Osteoblast (primary cell): ENCODE data around the gene CHRNA4. TPM values are rescaled to one million over a fixed set of nuclear protein-coding genes. Genes with fewer than 3 reads are reported as not detected.

Experiments
- DNase-seq: peaks from one replicate; pipeline ENCODE4 v3.0.0; 2011; ENCODE audit warnings: low spot score, mixed read lengths; ENCODE audit not compliant: insufficient read length; ENCODE audit errors: missing footprints
- H2AFZ ChIP-seq: 2 replicates; pipeline ENCODE4 v1.6.0; 2011; ENCODE audit warnings: mild to moderate bottlenecking, low read length
- H3K27ac ChIP-seq: 2 replicates; pipeline ENCODE4 v1.5.1; 2011; ENCODE audit warnings: mild to moderate bottlenecking, low read depth, low read length, moderate library complexity
- H3K27me3 ChIP-seq: 2 replicates; pipeline ENCODE4 v1.6.0; 2012; ENCODE audit warnings: mild to moderate bottlenecking, control low read depth, inconsistent platforms, low read length, moderate library complexity; ENCODE audit not compliant: insufficient read depth
- H3K36me3 ChIP-seq: 2 replicates; pipeline ENCODE4 v1.5.1; 2011; ENCODE audit warnings: mild to moderate bottlenecking, low read length, control low read depth, moderate library complexity; ENCODE audit not compliant: insufficient read depth
- H3K4me1 ChIP-seq: 2 replicates; pipeline ENCODE4 v1.5.1; 2011; ENCODE audit warnings: mild to moderate bottlenecking, low read length, control low read depth, moderate library complexity; ENCODE audit not compliant: insufficient read depth
- H3K4me2 ChIP-seq: 2 replicates; pipeline ENCODE4 v1.6.0; 2011; ENCODE audit warnings: mild to moderate bottlenecking, low read length; ENCODE audit not compliant: insufficient read depth
- H3K4me3 ChIP-seq: fragments of 200-600 bp; sonication (generic); 3 replicates; pipeline ENCODE4 v1.5.1; 2012; ENCODE audit warnings: mild to moderate bottlenecking, low read length, inconsistent platforms; ENCODE audit not compliant: insufficient read depth
- H3K79me2 ChIP-seq: 2 replicates; pipeline ENCODE4 v1.6.0; 2012; ENCODE audit warnings: mild to moderate bottlenecking, low read length, control low read depth, inconsistent platforms; ENCODE audit not compliant: insufficient read depth
- H3K9me3 ChIP-seq: 2 replicates; pipeline ENCODE4 v1.5.1; 2011; ENCODE audit warnings: low read depth, low read length, control low read depth
- H4K20me1 ChIP-seq: 2 replicates; pipeline ENCODE4 v1.6.0; 2012; ENCODE audit warnings: mild to moderate bottlenecking, low read length, control low read depth; ENCODE audit not compliant: insufficient read depth
- CTCF ChIP-seq: IDR thresholded peaks from 2 replicates; pipeline ENCODE4 v1.5.1; 2011; ENCODE audit warnings: mild to moderate bottlenecking, low read depth, low read length, moderate library complexity; ENCODE audit errors: extremely low read depth
- total RNA-seq: library from RNA; depleted of rRNA; stranded (reverse); fragments of >200 nt; gene quantifications from 2 replicates; pipeline ENCODE4 v1.2.3, GENCODE V29; 2012

CHRNA4 gene
- total RNA-seq, 1 donor, result not detected

GRCh38 chr20:63365601-63366389 lies 4.6 kb upstream of the CHRNA4 start:
- no peak overlapping the region for H2AFZ ChIP-seq
- H3K4me3 ChIP-seq, result no peak overlapping the region
- no peak overlapping the region for H3K4me2 ChIP-seq
- H3K9me3 ChIP-seq, result no peaks in the 10 kb centered on the region
- no peaks in the 10 kb centered on the region for H3K4me1 ChIP-seq
- TF ChIP-seq CTCF, result no peak
- no peak overlapping the region for H3K27ac ChIP-seq
- H3K27me3 ChIP-seq, result peaks cover 4% of the 10 kb centered on the region
- H3K36me3 ChIP-seq, result no peaks in the 10 kb centered on the region
- H4K20me1 ChIP-seq, result no peaks in the 10 kb centered on the region
- H3K79me2 ChIP-seq, result no peaks in the 10 kb centered on the region
- no peak for DNase-seq

GRCh38 chr20:63364801-63365585 lies 3.8 kb upstream of the CHRNA4 start:
- H3K27me3 ChIP-seq, result peaks cover 4% of the 10 kb centered on the region

GRCh38 chr20:63363981-63364561 lies 2.9 kb upstream of the CHRNA4 start:
- Histone ChIP-seq H3K27ac (no peak overlapping the region), H3K4me1 (no peaks in the 10 kb centered on the region), H3K36me3 (no peaks in the 10 kb centered on the region), H3K9me3 (no peaks in the 10 kb centered on the region), H2AFZ (no peak overlapping the region), H3K27me3 (peaks cover 4% of the 10 kb centered on the region), H3K79me2 (no peaks in the 10 kb centered on the region), H3K4me2 (no peak overlapping the region), H4K20me1 (no peaks in the 10 kb centered on the region), H3K4me3 (no peak overlapping the region)
- DNase-seq, result no peak
- no peak for TF ChIP-seq CTCF

More at GRCh38 chr20:63364801-63365585, 3.8 kb upstream of the CHRNA4 start:
- no peaks in the 10 kb centered on the region for H4K20me1 ChIP-seq
- no peaks in the 10 kb centered on the region for H3K4me1 ChIP-seq
- no peaks in the 10 kb centered on the region for H3K9me3 ChIP-seq
- no peaks in the 10 kb centered on the region for H3K79me2 ChIP-seq
- H3K27ac ChIP-seq, result no peak overlapping the region
- no peaks in the 10 kb centered on the region for H3K36me3 ChIP-seq
- H3K4me3 ChIP-seq, result no peak overlapping the region
- no peak for DNase-seq
- TF ChIP-seq CTCF, result no peak
- H3K4me2 ChIP-seq, result no peak overlapping the region
- H2AFZ ChIP-seq, result no peak overlapping the region
